ENCODE results near the gene ART4.

The ART4 gene

GRCh38 chr12:14843425-14843887, at the start of gene ART4:
Gene ART4, minus strand, starts transcription at chr12:14843526. Its CDS starts 413 bp downstream, at chr12:14843113.
- no peak for DNase-seq

- DNase-seq: peak in 12 of 51 donors; percentile 1 to 41 (median 25)
These were observed 49.6 kb upstream of the ART4 start for GRCh38 chr12:14892726-14893505.

- DNase-seq: no peak
These were observed 47.4 kb upstream of the ART4 start for GRCh38 chr12:14890701-14891100.

- no peak for DNase-seq
These were observed 42.9 kb upstream of the ART4 start for GRCh38 chr12:14886271-14886670.

- peak in 4 of 51 donors; percentile 2 to 16 (median 6) for DNase-seq
These were observed 42.4 kb upstream of the ART4 start, which contains the start of gene MGP for GRCh38 chr12:14885718-14886221. Gene MGP, minus strand, starts transcription at chr12:14885854. Its CDS starts 63 bp downstream, at chr12:14885791.

- peak in 45 of 51 donors; percentile 2 to 73 (median 44) for DNase-seq
These were observed 41.1 kb upstream of the ART4 start for GRCh38 chr12:14884458-14884878.

- DNase-seq: no peak
These were observed 40.4 kb upstream of the ART4 start for GRCh38 chr12:14883686-14884085.

- no peak for DNase-seq
These were observed 37.6 kb upstream of the ART4 start for GRCh38 chr12:14880890-14881453.

- DNase-seq: no peak
These were observed 36.1 kb upstream of the ART4 start for GRCh38 chr12:14879222-14879933.

- DNase-seq: no peak
These were observed 35.2 kb upstream of the ART4 start for GRCh38 chr12:14878488-14878887.

GRCh38 chr12:14876833-14877232, 33.5 kb upstream of the ART4 start:
- DNase-seq: no peak

GRCh38 chr12:14874882-14875281, 31.6 kb upstream of the ART4 start:
- DNase-seq: no peak

- no peak for DNase-seq
These were observed 30.3 kb upstream of the ART4 start for GRCh38 chr12:14873440-14874185.

GRCh38 chr12:14871886-14872285, 28.6 kb upstream of the ART4 start:
- no peak for DNase-seq

- no peak for DNase-seq
These were observed 27.9 kb upstream of the ART4 start for GRCh38 chr12:14871247-14871646.

GRCh38 chr12:14868916-14869506, 25.7 kb upstream of the ART4 start:
- DNase-seq: no peak

- DNase-seq: no peak
These were observed 17.2 kb upstream of the ART4 start for GRCh38 chr12:14860490-14860889.

GRCh38 chr12:14858513-14858912, 15.2 kb upstream of the ART4 start:
- DNase-seq: no peak

GRCh38 chr12:14854586-14855183, 11.4 kb upstream of the ART4 start:
- no peak for DNase-seq

GRCh38 chr12:14853961-14854360, 10.6 kb upstream of the ART4 start:
- DNase-seq: no peak
